Left kidney (tissue), 2 donors: Measurements from ENCODE around the gene LGALS7. TPM values are rescaled to one million over a fixed set of nuclear protein-coding genes. Genes with fewer than 3 reads are reported as not detected.

ENCODE experiments used
- DNase-seq: peaks from one replicate; pipeline ENCODE4 v3.0.0-alpha.2; 2013
- polyA plus RNA-seq: library from polyadenylated mRNA; unstranded; fragments of 120-200 nt; gene quantifications from one replicate; pipeline ENCODE4 v1.2.1, GENCODE V29; 2013; ENCODE audit not compliant: insufficient read length

Gene LGALS7
- polyA plus RNA-seq, 1 donor = 0.70 TPM

- DNase-seq = no peak
These were observed 45.9 kb downstream of the LGALS7 start for GRCh38 chr19:38727306-38727867.

- DNase-seq = no peak
These were observed 46.5 kb downstream of the LGALS7 start for GRCh38 chr19:38726761-38727301.

- DNase-seq = no peak
These were observed 47.0 kb downstream of the LGALS7 start for GRCh38 chr19:38726284-38726673.

GRCh38 chr19:38725469-38726283 is 47.6 kb downstream of the LGALS7 start:
- DNase-seq = no peak

GRCh38 chr19:38723990-38724854 is 49.1 kb downstream of the LGALS7 start:
- DNase-seq = no peak

- DNase-seq = no peak
These were observed 49.7 kb downstream of the LGALS7 start for GRCh38 chr19:38723606-38723965.

GRCh38 chr19:38722947-38723605 is 50.2 kb downstream of the LGALS7 start:
- DNase-seq = no peak

- no peak for DNase-seq
These were observed 51.1 kb downstream of the LGALS7 start for GRCh38 chr19:38721979-38722773.

GRCh38 chr19:38721496-38721895 is 51.8 kb downstream of the LGALS7 start:
- no peak for DNase-seq

Other genes starting within 250 kb of the LGALS7 start
- 3.9 TPM for gene MAP4K1, start 155.6 kb downstream of the LGALS7 start, polyA plus RNA-seq
- 318 TPM for gene EIF3K, start 154.3 kb downstream of the LGALS7 start, polyA plus RNA-seq
- gene ACTN4, start 125.9 kb downstream of the LGALS7 start, polyA plus RNA-seq = 654 TPM
- 8.0 TPM for gene CAPN12, start 29.0 kb downstream of the LGALS7 start, polyA plus RNA-seq
- gene LGALS7B, start 15.7 kb upstream of the LGALS7 start, polyA plus RNA-seq = not detected
- 2.0 TPM for gene LGALS4, start 39.4 kb upstream of the LGALS7 start, polyA plus RNA-seq
- gene ECH1, start 58.3 kb upstream of the LGALS7 start, polyA plus RNA-seq = 129 TPM
- 538 TPM for gene HNRNPL, start 76.5 kb upstream of the LGALS7 start, polyA plus RNA-seq
- 7.4 TPM for gene RINL, start 104.8 kb upstream of the LGALS7 start, polyA plus RNA-seq
- 41.7 TPM for gene SIRT2, start 126.1 kb upstream of the LGALS7 start, polyA plus RNA-seq
- gene NFKBIB, start 126.5 kb upstream of the LGALS7 start, polyA plus RNA-seq = 6.8 TPM
- 0.95 TPM for gene CCER2, start 138.7 kb upstream of the LGALS7 start, polyA plus RNA-seq
- 56.4 TPM for gene SARS2, start 157.2 kb upstream of the LGALS7 start, polyA plus RNA-seq
- gene MRPS12, start 157.4 kb upstream of the LGALS7 start, polyA plus RNA-seq = 16.2 TPM
- 88.0 TPM for gene FBXO17, start 202.2 kb upstream of the LGALS7 start, polyA plus RNA-seq